Measurements from ENCODE around the gene ARL8A. TPM values are rescaled to one million over a fixed set of nuclear protein-coding genes. Genes with fewer than 3 reads are reported as not detected.
A peak's percentile ranks its signal among the peaks of the same experiment; 100 is the strongest.

Gene ARL8A
- total and polyA plus RNA-seq, 2 experiments from 2014 or later = 32.5 to 33.9 TPM

GRCh38 chr1:202187041-202187671, 42.6 kb upstream of the ARL8A start:
- WGBS, 2 experiments (ENCODE audit: low coverage in 1 of 2, low lambda C conversion rate in 2 of 2, missing lambda C conversion rate in 2 of 2) = 57 to 59% methylated on average over 8 of the region's 8 CpGs
- in situ Hi-C loops (cut with MboI) = loop anchor here (5.0 kb wide), 1 partner anchor 125 kb away; no protein-coding TSS in a partner anchor
- Histone ChIP-seq H2AFZ (no peak overlapping the region), H3K36me3 (ENCODE audit: low read depth) (no peaks in the 10 kb centered on the region), H3K4me2 (ENCODE audit: unreplicated experiment) (no peak overlapping the region), H3K27me3 (replicated peaks; ENCODE audit: insufficient read depth) (no peaks in the 10 kb centered on the region), H4K20me1 (ENCODE audit: insufficient read depth) (no peaks in the 10 kb centered on the region), H3K4me1 (ENCODE audit: insufficient read depth) (no peaks in the 10 kb centered on the region), H3K9me2 (ENCODE audit: insufficient read depth) (no peaks in the 10 kb centered on the region), H3K79me2 (ENCODE audit: insufficient read depth) (no peaks in the 10 kb centered on the region), H3K9me3 (ENCODE audit: low read depth) (no peaks in the 10 kb centered on the region), H3F3A (ENCODE audit: insufficient read depth) (no peaks in the 10 kb centered on the region), H3K9ac (no peak overlapping the region), H3K27ac (no peak overlapping the region), H3K4me3 (no peak overlapping the region)
- no peak for TF ChIP-seq EZH2 (IDR thresholded peaks at IDR 0.05; ENCODE audit: insufficient read depth, poor library complexity, severe bottlenecking)
- TF ChIP-seq EZH2phosphoT487 (IDR thresholded peaks at IDR 0.05; ENCODE audit: insufficient read depth, low read depth) = no peak
- DNase-seq = no peak

GRCh38 chr1:202186327-202186726, 41.8 kb upstream of the ARL8A start:
- H3K27me3 ChIP-seq (replicated peaks; ENCODE audit: insufficient read depth) = 0 out of 2 replicates have a peak, but pooled peaks cover 3% of the 10 kb centered on the region
- H3K27ac ChIP-seq = no peak overlapping the region
- no peak overlapping the region for H2AFZ ChIP-seq
- no peak overlapping the region for H3K4me2 ChIP-seq (ENCODE audit: unreplicated experiment)
- DNase-seq = no peak
- H4K20me1 ChIP-seq (ENCODE audit: insufficient read depth) = no peaks in the 10 kb centered on the region
- no peaks in the 10 kb centered on the region for H3K4me1 ChIP-seq (ENCODE audit: insufficient read depth)
- no peaks in the 10 kb centered on the region for H3F3A ChIP-seq (ENCODE audit: insufficient read depth)
- TF ChIP-seq EZH2 (IDR thresholded peaks at IDR 0.05; ENCODE audit: insufficient read depth, poor library complexity, severe bottlenecking) = no peak
- TF ChIP-seq EZH2phosphoT487 (IDR thresholded peaks at IDR 0.05; ENCODE audit: insufficient read depth, low read depth) = no peak
- WGBS, 2 experiments (ENCODE audit: low coverage in 1 of 2, low lambda C conversion rate in 2 of 2, missing lambda C conversion rate in 2 of 2) = 65 to 73% methylated on average over 7 of the region's 7 CpGs
- H3K4me3 ChIP-seq = no peak overlapping the region
- H3K79me2 ChIP-seq (ENCODE audit: insufficient read depth) = no peaks in the 10 kb centered on the region
- in situ Hi-C loops (cut with MboI) = loop anchor here (5.0 kb wide), 1 partner anchor 126 kb away; no protein-coding TSS in a partner anchor
- no peaks in the 10 kb centered on the region for H3K9me3 ChIP-seq (ENCODE audit: low read depth)
- no peaks in the 10 kb centered on the region for H3K9me2 ChIP-seq (ENCODE audit: insufficient read depth)
- H3K36me3 ChIP-seq (ENCODE audit: low read depth) = no peaks in the 10 kb centered on the region
- H3K9ac ChIP-seq = no peak overlapping the region

GRCh38 chr1:202184750-202185460, 40.4 kb upstream of the ARL8A start:
- Histone ChIP-seq H2AFZ (no peak overlapping the region), H3K4me2 (ENCODE audit: unreplicated experiment) (no peak overlapping the region), H3K79me2 (ENCODE audit: insufficient read depth) (no peaks in the 10 kb centered on the region), H3K9ac (peak overlapping the region; percentile 55; the same call in 1 of the 2 replicates), H3K27ac (no peak overlapping the region), H3K27me3 (replicated peaks; ENCODE audit: insufficient read depth) (peaks cover 10% of the 10 kb centered on the region; the same call in 1 of the 2 replicates), H3K4me3 (no peak overlapping the region), H3K9me3 (ENCODE audit: low read depth) (no peaks in the 10 kb centered on the region), H4K20me1 (ENCODE audit: insufficient read depth) (no peaks in the 10 kb centered on the region), H3K9me2 (ENCODE audit: insufficient read depth) (no peaks in the 10 kb centered on the region), H3K4me1 (ENCODE audit: insufficient read depth) (no peaks in the 10 kb centered on the region), H3F3A (ENCODE audit: insufficient read depth) (no peaks in the 10 kb centered on the region), H3K36me3 (ENCODE audit: low read depth) (no peaks in the 10 kb centered on the region)
- 0 to 2% methylated on average over 17 to 19 of the region's 19 CpGs for WGBS, 2 experiments (ENCODE audit: low coverage in 1 of 2, low lambda C conversion rate in 2 of 2, missing lambda C conversion rate in 2 of 2)
- in situ Hi-C loops (cut with MboI) = loop anchor here (5.0 kb wide), 1 partner anchor 127 kb away; no protein-coding TSS in a partner anchor
- TF ChIP-seq EZH2 (IDR thresholded peaks at IDR 0.05; ENCODE audit: insufficient read depth, poor library complexity, severe bottlenecking) = no peak
- no peak for TF ChIP-seq EZH2phosphoT487 (IDR thresholded peaks at IDR 0.05; ENCODE audit: insufficient read depth, low read depth)
- DNase-seq = peak; percentile 94

GRCh38 chr1:202182040-202182877, 37.7 kb upstream of the ARL8A start:
- H4K20me1 ChIP-seq (ENCODE audit: insufficient read depth) = no peaks in the 10 kb centered on the region
- 77 to 82% methylated on average over 8 of the region's 8 CpGs for WGBS, 2 experiments (ENCODE audit: low coverage in 1 of 2, low lambda C conversion rate in 2 of 2, missing lambda C conversion rate in 2 of 2)
- no peak overlapping the region for H3K27ac ChIP-seq
- no peaks in the 10 kb centered on the region for H3K36me3 ChIP-seq (ENCODE audit: low read depth)
- H2AFZ ChIP-seq = no peak overlapping the region
- in situ Hi-C loops (cut with MboI) = no loop called here
- H3K9me3 ChIP-seq (ENCODE audit: low read depth) = no peaks in the 10 kb centered on the region
- peaks cover 12% of the 10 kb centered on the region; the same call in 1 of the 2 replicates for H3K27me3 ChIP-seq (replicated peaks; ENCODE audit: insufficient read depth)
- H3F3A ChIP-seq (ENCODE audit: insufficient read depth) = no peaks in the 10 kb centered on the region
- no peak overlapping the region for H3K4me3 ChIP-seq
- no peaks in the 10 kb centered on the region for H3K9me2 ChIP-seq (ENCODE audit: insufficient read depth)
- no peaks in the 10 kb centered on the region for H3K79me2 ChIP-seq (ENCODE audit: insufficient read depth)
- H3K4me2 ChIP-seq (ENCODE audit: unreplicated experiment) = no peak overlapping the region
- no peak for DNase-seq
- TF ChIP-seq EZH2phosphoT487 (IDR thresholded peaks at IDR 0.05; ENCODE audit: insufficient read depth, low read depth) = no peak
- TF ChIP-seq EZH2 (IDR thresholded peaks at IDR 0.05; ENCODE audit: insufficient read depth, poor library complexity, severe bottlenecking) = no peak
- no peak overlapping the region for H3K9ac ChIP-seq
- no peaks in the 10 kb centered on the region for H3K4me1 ChIP-seq (ENCODE audit: insufficient read depth)
